Measurements from ENCODE around the gene HYLS1. TPM values are rescaled to one million over a fixed set of nuclear protein-coding genes. Genes with fewer than 3 reads are reported as not detected.
A peak's percentile ranks its signal among the peaks of the same experiment; 100 is the strongest.

The HYLS1 gene
- total RNA-seq, 1 experiment from 2014 or later: 8.6 TPM

DNA sequence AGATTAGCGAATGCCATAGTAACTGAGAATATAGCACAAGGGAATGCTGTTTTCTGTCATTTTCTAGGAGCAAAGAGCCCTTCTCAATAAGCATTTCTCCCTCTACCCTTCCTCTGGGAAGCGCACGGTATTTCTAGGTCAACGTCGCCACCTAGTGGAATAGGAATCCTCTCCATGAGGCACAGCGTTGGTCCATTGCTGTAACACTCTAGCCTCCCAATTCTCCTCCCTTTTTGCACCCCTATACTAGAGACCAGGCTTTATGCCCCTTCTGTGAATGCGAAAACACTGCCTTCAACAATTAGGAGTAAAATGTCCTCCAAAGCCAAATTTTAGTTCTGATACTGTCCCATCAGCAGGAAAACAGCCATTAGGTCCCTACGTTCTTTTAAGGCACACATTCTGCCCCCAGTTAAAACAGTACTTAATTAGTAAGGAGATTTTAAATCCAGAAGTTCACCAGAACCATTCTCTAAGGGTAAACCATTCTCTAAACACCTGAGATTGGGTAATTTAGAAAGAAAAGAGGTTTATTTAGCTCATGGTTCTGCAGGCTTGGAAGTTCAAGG, 12.8 kb upstream of the HYLS1 start:
- no peaks in the 10 kb centered on the region for H3K23me2 ChIP-seq (ENCODE audit: insufficient read length, low read depth, low read length, poor library complexity, severe bottlenecking)
- H4K91ac ChIP-seq (ENCODE audit: insufficient read length, low read depth, low read length): no peak overlapping the region
- Mint-ChIP-seq H3K4me3 (peak overlapping the region in 1 of 2 experiments; percentile 60; a peak in 2 of 5 replicates), H3K27ac (peak overlapping the region in 1 of 3 experiments; percentile 47; a peak in 1 of 7 replicates), H3K4me1 (peaks cover 9 to 15% of the 10 kb centered on the region in 2 experiments), H3K9me3 (peaks cover 6 to 13% of the 10 kb centered on the region in 2 experiments; a peak in 3 of 5 replicates), H3K27me3 (ENCODE audit: low read depth) (peaks cover 10% of the 10 kb centered on the region), H3K36me3 (ENCODE audit: insufficient read depth in 1 of 3, low read depth in 3 of 3) (peaks cover 0 to 6% (median 0%) of the 10 kb centered on the region in 3 experiments; a peak in 2 of 7 replicates)
- no peaks in the 10 kb centered on the region for H3K9me3 ChIP-seq (ENCODE audit: control insufficient read depth, low read depth, low read length)
- H2BK20ac ChIP-seq (ENCODE audit: low read depth, low read length, poor library complexity, severe bottlenecking): no peak overlapping the region
- H3K79me2 ChIP-seq (ENCODE audit: insufficient read depth, low read length): no peaks in the 10 kb centered on the region
- no peak overlapping the region for H2BK12ac ChIP-seq (ENCODE audit: insufficient read length, low read depth, low read length)
- no peak overlapping the region for H3K27ac ChIP-seq (ENCODE audit: insufficient read length, low read depth, low read length)
- no peak overlapping the region for H2BK5ac ChIP-seq (ENCODE audit: insufficient read length, low read length)
- peak; percentile 73 for DNase-seq
- no peaks in the 10 kb centered on the region for H4K20me1 ChIP-seq (ENCODE audit: control insufficient read depth, insufficient read depth, insufficient read length)
- no peaks in the 10 kb centered on the region for H3K79me1 ChIP-seq (ENCODE audit: insufficient read depth, low read depth, low read length, poor library complexity, severe bottlenecking)
- no peak overlapping the region for H3T11ph ChIP-seq (ENCODE audit: low read length)
- H4K5ac ChIP-seq (ENCODE audit: insufficient read length, low read depth, low read length): no peak overlapping the region
- H3K4ac ChIP-seq (ENCODE audit: low read depth, low read length): no peak overlapping the region
- no peak overlapping the region for H2AK5ac ChIP-seq (ENCODE audit: insufficient read length, low read length)
- no peak overlapping the region for H4K8ac ChIP-seq (replicated peaks; ENCODE audit: insufficient read length, low read depth, low read length)
- H3K14ac ChIP-seq (ENCODE audit: insufficient read depth, low read length): no peak overlapping the region
- TF ChIP-seq, protein P1, sequence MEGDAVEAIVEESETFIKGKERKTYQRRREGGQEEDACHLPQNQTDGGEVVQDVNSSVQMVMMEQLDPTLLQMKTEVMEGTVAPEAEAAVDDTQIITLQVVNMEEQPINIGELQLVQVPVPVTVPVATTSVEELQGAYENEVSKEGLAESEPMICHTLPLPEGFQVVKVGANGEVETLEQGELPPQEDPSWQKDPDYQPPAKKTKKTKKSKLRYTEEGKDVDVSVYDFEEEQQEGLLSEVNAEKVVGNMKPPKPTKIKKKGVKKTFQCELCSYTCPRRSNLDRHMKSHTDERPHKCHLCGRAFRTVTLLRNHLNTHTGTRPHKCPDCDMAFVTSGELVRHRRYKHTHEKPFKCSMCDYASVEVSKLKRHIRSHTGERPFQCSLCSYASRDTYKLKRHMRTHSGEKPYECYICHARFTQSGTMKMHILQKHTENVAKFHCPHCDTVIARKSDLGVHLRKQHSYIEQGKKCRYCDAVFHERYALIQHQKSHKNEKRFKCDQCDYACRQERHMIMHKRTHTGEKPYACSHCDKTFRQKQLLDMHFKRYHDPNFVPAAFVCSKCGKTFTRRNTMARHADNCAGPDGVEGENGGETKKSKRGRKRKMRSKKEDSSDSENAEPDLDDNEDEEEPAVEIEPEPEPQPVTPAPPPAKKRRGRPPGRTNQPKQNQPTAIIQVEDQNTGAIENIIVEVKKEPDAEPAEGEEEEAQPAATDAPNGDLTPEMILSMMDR (conservative IDR thresholded peaks at IDR 0.05): peak; percentile 85
- H3K56ac ChIP-seq (ENCODE audit: insufficient read length, low read depth, low read length): no peak overlapping the region
- no peak overlapping the region for H3K4me2 ChIP-seq (ENCODE audit: insufficient read depth, insufficient read length, low read length)
- WGBS (ENCODE audit: extremely low coverage, insufficient read length, low lambda C conversion rate): no CpG with 5 or more reads among the region's 8 CpGs
- no peaks in the 10 kb centered on the region for H3K4me1 ChIP-seq (ENCODE audit: insufficient read depth, low read length)
- no peaks in the 10 kb centered on the region for H3K27me3 ChIP-seq (ENCODE audit: insufficient read depth, low read length)
- H2BK120ac ChIP-seq (ENCODE audit: low read depth, low read length, poor library complexity, severe bottlenecking): no peak overlapping the region
- H3K23ac ChIP-seq (ENCODE audit: insufficient read length, low read depth, low read length): no peak overlapping the region
- no peak overlapping the region for H2BK15ac ChIP-seq (ENCODE audit: low read depth, low read length)
- no peak overlapping the region for H3K9ac ChIP-seq (ENCODE audit: extremely low read depth, insufficient read length, low read length)
- H2AFZ ChIP-seq (ENCODE audit: low read length): no peak overlapping the region
- H3K18ac ChIP-seq (ENCODE audit: insufficient read length, low read depth, low read length): no peak overlapping the region

Measured in H9 (cell line).